ENCODE measurements around the gene QRFP.

Gene QRFP, protein sequence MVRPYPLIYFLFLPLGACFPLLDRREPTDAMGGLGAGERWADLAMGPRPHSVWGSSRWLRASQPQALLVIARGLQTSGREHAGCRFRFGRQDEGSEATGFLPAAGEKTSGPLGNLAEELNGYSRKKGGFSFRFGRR

DNA sequence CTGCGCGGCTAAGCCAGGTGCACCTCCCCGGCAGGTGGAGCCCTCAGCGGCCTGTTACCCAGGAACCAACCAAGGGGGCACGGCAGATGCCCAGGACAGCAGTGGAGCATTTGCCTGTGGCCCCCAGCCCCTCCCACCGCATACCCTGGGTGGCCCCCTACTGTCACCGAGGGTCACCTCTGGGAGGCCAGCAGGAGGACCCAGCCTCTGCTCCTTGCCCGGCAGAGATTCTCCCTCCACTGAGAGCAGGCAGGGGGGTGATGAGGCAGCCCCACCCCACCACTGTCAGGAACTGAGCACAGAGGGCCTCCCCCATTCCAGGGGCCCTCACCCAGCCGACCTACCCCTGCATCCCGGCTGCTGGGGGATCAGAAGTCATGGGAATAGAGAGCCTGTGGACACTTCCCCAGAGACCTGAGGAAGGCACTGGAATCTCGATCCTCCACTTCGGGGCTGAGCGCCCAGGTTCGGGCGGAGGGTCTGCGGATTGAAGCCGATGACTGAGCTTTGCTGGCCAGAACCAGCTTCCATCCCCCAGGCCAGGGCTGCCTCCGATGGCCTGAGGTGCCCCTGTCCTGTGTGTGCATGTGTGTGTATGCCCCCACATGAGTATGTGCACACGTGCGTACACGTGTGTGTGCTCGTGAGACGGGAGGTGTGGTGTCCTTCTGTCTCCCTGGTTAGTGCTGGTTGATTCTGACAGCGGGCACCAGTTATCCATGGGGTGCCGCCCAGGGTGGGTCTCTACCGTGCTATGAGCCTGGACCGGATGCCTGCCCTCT is at the start of gene QRFP:
Gene QRFP, minus strand, starts transcription at position 580 of the 782 bp plus-strand sequence. CDS start 2,974 bp downstream, outside the sequence.
- DNase-seq: no peak

DNA sequence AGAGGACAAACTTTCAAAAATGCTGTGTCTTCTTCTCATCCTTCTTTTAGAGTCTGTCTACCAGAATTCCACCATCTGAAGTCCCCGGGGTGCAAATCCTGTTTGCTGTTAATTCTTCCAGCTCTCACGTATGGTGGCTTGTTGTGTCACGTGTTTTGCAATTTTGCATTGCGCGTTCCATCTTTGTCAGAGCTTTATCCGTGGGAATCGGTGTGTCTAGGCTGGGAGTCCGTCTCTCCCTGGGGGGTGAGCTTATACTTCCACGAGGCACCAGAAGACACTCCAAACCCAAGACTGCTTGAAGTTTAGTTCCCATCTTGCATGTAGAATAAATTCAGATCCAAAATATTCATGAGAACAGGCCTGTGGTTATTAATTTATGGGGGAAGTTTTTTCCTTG is 48.6 kb upstream of the QRFP start:
- no peak for DNase-seq

DNA sequence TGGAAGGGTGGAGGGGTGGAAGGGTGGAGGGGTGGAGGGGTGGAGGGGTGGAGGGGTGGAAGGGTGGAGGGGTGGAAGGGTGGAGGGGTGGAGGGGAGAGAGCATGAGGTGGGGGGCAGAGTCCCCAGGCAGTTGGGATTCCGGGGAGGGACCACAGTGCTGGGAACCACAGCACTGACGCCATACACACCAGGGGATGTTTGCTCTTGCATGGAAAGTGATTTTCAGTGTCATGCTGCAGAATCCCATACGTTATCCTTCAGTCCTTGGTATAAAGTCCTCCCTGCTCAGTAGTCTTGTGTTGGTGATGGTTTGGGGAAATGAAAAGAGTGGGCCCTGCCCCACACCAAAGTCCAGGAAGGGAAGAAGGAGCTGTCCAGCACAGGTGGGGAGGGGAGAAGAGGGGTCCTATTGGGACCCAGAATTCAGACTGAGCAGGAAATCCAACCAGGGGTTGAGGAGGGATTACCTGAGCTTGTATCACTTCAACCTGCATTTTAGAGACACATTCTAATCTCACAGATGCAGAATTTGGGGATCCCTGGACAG is 48.0 kb upstream of the QRFP start:
- no peak for DNase-seq

- no peak for DNase-seq
These were observed 47.2 kb upstream of the QRFP start for GRCh38 chr9:130943777-130944176.

- no peak for DNase-seq
These were observed 46.6 kb upstream of the QRFP start for GRCh38 chr9:130943221-130943620.

GRCh38 chr9:130942679-130943078 is 46.1 kb upstream of the QRFP start:
- DNase-seq: no peak

DNA sequence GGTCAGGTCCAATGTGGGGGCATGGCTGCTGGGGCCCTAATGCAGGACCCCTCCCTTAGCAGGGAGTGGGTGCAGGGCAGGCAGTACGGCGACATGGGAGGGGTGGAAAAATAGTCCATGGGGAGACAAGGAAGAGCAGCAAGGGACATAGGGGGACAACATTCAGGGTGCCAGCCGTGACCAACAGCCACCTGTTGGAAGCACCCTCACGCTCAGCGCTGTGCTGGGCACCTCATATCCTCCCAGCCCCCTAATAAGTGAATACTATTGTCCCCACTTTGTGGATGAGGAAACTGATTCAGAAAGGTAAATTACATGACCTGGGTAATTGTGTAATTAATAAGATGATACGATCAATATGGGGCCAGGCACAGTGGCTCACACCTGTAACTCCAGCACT is 45.5 kb upstream of the QRFP start:
- DNase-seq: no peak

- DNase-seq: peak; percentile 52
These were observed 44.3 kb upstream of the QRFP start for GRCh38 chr9:130940693-130941576.

DNA sequence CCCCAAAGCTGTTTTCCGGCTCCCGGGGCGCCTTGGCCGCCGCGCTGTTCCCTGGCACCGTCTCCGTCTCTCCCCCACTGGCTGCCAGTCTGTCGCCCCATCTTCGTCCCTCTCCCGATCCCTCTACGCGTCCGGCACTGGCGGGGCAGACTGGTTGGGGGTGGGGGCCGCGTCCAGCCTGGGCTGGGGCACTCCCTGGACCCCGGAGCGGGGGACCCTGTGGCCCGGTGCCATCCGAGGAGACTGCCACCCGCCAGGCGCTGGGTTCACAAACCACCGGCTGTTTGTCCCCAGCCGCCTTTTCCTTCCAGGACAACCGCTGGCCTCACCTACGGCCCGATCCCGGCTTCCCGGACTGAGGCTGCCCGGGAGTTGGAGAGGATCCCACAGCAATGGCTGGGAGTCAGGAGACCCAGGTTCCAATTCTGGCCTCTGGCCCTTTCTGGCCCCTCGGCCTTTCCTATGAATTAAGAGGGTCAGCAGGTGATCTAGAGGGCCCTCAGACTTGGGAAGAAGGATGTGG is 43.5 kb upstream of the QRFP start:
- no peak for DNase-seq

- DNase-seq: no peak
These were observed 42.9 kb upstream of the QRFP start for GRCh38 chr9:130939405-130940026.

GRCh38 chr9:130938652-130939404 is 42.2 kb upstream of the QRFP start, which contains the start of gene FIBCD1:
FIBCD1 (minus strand) TSS chr9:130939247; CDS start chr9:130938607, 640 bp downstream.
- no peak for DNase-seq

DNA sequence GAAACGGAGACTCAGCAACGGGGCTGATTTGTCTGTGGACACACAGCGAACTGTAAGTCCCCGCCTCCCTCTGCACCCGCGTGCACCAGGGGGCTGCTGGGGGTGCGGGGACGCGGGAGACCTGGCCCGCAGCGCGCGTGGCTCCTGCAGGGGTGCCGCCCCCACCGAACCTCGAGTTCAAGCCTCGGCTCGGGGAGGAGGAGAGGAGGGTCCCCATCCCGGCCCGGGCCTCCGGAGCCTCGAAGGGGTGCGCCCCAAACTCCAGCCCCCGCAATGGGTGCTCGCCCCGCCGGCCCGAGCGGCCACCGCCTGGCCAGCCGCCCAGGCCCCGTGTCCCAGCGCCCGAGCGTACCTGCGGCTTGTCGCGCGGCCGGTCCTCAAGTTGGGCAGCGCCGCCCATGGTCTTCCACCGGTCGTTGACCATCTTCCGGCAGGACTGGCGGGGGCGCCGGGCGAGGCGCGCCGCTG is 41.6 kb upstream of the QRFP start:
- DNase-seq: no peak

DNA sequence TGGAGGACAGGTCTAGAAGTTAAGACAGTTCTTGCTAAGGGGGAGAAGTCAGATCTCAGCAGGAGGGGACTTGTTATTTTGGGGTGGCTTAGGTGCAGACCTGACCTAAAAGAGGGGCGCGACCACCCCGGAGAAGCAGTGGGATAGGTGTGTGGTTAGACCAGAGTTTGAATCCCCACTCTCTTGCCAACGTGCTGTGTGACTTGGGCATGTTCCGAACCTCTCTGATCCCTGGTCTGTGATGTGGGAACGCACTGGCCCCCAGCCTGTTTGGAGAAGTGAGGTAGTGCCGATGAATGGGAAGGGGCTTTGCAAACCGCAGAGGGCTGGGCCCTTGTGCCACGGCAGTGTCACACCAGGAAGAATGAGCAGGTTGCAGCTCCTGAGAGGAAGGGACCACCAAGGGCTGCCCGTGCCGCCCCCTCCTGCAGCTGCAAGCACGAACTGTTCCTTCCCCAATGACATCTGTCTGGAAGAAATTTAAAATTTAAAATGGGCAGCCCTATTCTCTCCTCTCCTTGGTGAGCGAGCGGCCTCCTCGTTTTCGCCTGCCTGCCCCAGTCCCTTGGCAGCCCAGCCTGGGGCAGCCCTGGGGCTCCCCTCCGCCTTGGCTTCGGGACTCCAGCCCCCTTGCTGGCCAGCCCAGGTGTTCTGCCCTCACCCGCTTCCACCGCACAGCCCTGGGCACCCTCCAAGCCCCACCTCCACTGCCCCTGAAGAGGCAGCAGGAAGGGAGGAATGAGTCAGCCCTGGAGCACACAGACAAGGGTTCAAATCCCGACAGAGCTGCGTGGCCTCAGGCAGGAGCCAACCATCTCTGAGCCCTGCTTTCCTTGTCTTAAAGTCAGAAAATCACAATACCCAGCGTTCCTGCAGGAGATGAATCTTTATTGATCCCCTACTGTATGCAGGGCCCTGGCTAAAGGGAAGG is 40.8 kb upstream of the QRFP start:
- no peak for DNase-seq

- no peak for DNase-seq
These were observed 39.9 kb upstream of the QRFP start for GRCh38 chr9:130936285-130937117.

- DNase-seq: no peak
These were observed 39.1 kb upstream of the QRFP start for GRCh38 chr9:130935648-130936271.

DNA sequence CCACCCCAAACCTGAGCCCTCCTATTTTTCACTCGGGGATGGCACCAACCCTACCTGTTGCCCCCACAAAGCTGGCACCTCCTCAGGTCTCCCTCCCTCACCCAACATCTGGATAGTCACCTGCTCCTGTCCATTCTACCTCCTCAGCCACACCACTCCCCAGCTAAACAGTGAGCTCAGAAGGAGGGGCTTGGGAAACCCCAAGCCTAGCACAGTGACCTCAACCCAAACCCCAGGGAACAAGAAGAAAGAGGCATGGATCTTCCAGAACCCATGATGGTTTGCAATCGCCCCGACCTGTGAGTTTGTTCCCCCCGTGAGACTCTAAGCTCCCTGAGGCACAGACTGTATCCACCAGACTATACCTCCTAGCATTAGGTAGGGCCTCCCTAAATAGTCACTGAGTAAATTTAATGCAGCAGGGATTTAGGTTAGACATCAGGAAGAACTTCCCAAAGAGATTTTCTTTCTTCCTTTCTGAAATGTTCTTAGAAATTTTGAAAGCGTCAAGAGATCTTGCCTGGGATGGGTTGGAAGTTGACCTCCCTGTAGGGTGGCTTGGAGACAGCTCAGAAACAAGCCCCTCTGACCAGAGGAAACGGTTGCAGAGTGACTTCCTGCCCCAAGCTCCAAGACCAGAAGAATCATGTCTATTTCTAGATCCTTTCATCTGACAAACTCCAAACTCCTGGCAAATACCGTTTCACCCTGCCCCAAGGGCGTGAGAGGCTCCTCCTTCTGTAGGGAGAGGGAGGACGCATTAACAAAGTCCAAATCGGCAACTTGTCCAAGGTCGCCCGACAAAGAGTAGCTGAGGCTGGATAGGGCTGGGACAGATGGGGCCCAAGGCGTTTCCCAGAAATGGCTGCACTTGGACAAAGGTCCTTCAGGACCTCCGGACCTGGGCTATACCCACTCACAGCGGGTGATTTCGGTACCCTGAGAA is 38.4 kb upstream of the QRFP start:
- DNase-seq: no peak

- DNase-seq: no peak
These were observed 37.6 kb upstream of the QRFP start for GRCh38 chr9:130934246-130934645.
